ENCODE measurements around the gene NACC2.

DNA sequence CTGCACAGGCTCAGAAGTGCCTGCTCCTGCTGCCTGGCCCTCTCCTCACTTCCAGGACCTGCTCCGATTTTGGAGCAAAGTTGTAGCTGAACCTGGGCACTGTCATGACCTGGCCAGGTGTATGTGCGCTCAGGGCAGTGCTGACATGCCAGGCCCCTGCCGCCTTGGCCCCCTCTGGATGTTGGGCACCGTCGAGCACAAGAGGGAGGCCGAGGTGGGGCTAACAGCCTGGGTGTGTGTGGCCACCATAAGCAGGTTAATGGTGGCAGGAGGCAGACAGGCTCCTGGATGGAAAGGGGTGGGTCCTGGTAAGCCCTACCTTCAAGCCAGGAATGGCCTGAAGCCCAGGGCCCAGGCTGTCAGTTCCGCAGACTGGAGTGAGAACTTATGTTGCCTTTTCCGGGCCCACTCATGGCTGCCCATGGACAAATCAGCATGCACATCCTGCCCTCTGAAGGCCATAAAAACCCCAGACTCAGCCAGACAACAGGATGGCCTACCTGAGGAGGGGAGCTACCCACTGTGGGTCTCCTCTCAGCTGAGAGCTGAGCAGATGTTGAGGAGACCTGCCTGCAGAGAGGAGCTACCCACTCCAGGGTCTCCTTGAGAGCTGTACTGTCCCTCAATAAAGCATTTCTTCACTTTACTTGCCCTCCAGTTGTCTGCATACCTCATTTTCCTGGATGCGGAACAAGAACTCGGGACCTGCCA is 66.2 kb downstream of the NACC2 start:
- TF ChIP-seq, protein P1, sequence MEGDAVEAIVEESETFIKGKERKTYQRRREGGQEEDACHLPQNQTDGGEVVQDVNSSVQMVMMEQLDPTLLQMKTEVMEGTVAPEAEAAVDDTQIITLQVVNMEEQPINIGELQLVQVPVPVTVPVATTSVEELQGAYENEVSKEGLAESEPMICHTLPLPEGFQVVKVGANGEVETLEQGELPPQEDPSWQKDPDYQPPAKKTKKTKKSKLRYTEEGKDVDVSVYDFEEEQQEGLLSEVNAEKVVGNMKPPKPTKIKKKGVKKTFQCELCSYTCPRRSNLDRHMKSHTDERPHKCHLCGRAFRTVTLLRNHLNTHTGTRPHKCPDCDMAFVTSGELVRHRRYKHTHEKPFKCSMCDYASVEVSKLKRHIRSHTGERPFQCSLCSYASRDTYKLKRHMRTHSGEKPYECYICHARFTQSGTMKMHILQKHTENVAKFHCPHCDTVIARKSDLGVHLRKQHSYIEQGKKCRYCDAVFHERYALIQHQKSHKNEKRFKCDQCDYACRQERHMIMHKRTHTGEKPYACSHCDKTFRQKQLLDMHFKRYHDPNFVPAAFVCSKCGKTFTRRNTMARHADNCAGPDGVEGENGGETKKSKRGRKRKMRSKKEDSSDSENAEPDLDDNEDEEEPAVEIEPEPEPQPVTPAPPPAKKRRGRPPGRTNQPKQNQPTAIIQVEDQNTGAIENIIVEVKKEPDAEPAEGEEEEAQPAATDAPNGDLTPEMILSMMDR (IDR thresholded peaks at IDR 0.05): no peak
- no peak for TF ChIP-seq EZH2phosphoT487 (IDR thresholded peaks at IDR 0.05)
- TF ChIP-seq EZH2 (IDR thresholded peaks at IDR 0.05): no peak

Measured in neural progenitor cell (in vitro differentiated cells).